ENCODE results near the gene CDH4. TPM values are rescaled to one million over a fixed set of nuclear protein-coding genes. Genes with fewer than 3 reads are reported as not detected.
A peak's percentile ranks its signal among the peaks of the same experiment; 100 is the strongest.
"Not testable (repeated sequence)": the region's sequence is repeated elsewhere in the genome, so short reads cannot be mapped to it uniquely, and the experiment has no call there.

The CDH4 gene
- total RNA-seq, 1 donor from 2014 or later, result 2.9 TPM

DNA sequence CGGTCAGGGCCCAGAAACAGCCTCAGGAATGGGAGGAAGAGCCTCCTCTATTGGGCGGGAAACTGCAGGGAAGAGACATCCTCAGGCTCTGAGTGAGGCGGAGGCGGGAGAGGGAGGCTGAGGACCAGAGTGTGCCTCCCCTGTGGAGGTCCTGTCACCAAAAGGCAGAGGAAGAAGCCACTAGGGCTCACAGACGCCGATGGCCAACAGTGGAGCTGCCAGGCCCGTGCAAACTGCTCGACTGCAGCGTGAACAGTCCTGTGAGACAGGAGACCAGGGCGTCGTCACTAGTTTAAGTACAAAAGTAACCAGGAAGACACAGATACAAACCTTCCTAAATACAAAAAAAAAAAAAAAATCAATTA lies 730.9 kb downstream of the CDH4 start:
- peaks cover 29% of the 10 kb centered on the region for H3K36me3 Mint-ChIP-seq
- no peaks in the 10 kb centered on the region for H3K9me3 Mint-ChIP-seq
- no peak for DNase-seq (ENCODE audit: low spot score)
- no peak overlapping the region for H3K27ac ChIP-seq
- peaks cover 2% of the 10 kb centered on the region for H3K27me3 Mint-ChIP-seq (ENCODE audit: insufficient read depth, low read depth)
- peaks cover 12% of the 10 kb centered on the region for H4K20me1 ChIP-seq (ENCODE audit: low read depth)
- H3K27ac Mint-ChIP-seq, result no peak overlapping the region
- H3K4me3 ChIP-seq, result no peak overlapping the region
- no peak overlapping the region for H2AFZ ChIP-seq (replicated peaks)
- H3K27me3 ChIP-seq, result no peaks in the 10 kb centered on the region
- no peaks in the 10 kb centered on the region for H3K36me3 ChIP-seq
- H3K4me1 Mint-ChIP-seq, result peaks cover 12% of the 10 kb centered on the region
- H3K4me1 ChIP-seq, result no peaks in the 10 kb centered on the region
- H3K4me3 Mint-ChIP-seq, result no peak overlapping the region
- H3K4me2 ChIP-seq, result no peak overlapping the region
- TF ChIP-seq CTCF (IDR thresholded peaks at IDR 0.05) (no peak), EZH2 (IDR thresholded peaks at IDR 0.05) (no peak), EZH2phosphoT487 (IDR thresholded peaks at IDR 0.05) (no peak)
- no peaks in the 10 kb centered on the region for H3K79me2 ChIP-seq (ENCODE audit: low read depth)
- H3F3A ChIP-seq (ENCODE audit: low read depth), result no peaks in the 10 kb centered on the region
- no peaks in the 10 kb centered on the region for H3K9me3 ChIP-seq (ENCODE audit: low read depth)
- no peak overlapping the region for H3K9ac ChIP-seq

GRCh38 chr20:61983965-61984364 lies 731.9 kb downstream of the CDH4 start:
- Histone ChIP-seq H3K4me1 (no peaks in the 10 kb centered on the region), H3K27ac (no peak overlapping the region), H4K20me1 (ENCODE audit: low read depth) (peaks cover 8% of the 10 kb centered on the region), H3K27me3 (no peaks in the 10 kb centered on the region), H3K79me2 (ENCODE audit: low read depth) (no peaks in the 10 kb centered on the region), H3K4me2 (no peak overlapping the region), H3K36me3 (no peaks in the 10 kb centered on the region), H3K9ac (no peak overlapping the region), H3K9me3 (ENCODE audit: low read depth) (no peaks in the 10 kb centered on the region), H3F3A (ENCODE audit: low read depth) (no peaks in the 10 kb centered on the region), H2AFZ (replicated peaks) (no peak overlapping the region), H3K4me3 (no peak overlapping the region)
- H3K9me3 Mint-ChIP-seq, result no peaks in the 10 kb centered on the region
- H3K4me1 Mint-ChIP-seq, result peaks cover 12% of the 10 kb centered on the region
- peak overlapping the region; percentile 36 for H3K27ac Mint-ChIP-seq
- no peak for DNase-seq (ENCODE audit: low spot score)
- peaks cover 33% of the 10 kb centered on the region for H3K36me3 Mint-ChIP-seq
- TF ChIP-seq CTCF (IDR thresholded peaks at IDR 0.05) (no peak), EZH2 (IDR thresholded peaks at IDR 0.05) (no peak), EZH2phosphoT487 (IDR thresholded peaks at IDR 0.05) (no peak)
- H3K4me3 Mint-ChIP-seq, result no peak overlapping the region
- H3K27me3 Mint-ChIP-seq (ENCODE audit: insufficient read depth, low read depth), result peaks cover 2% of the 10 kb centered on the region

GRCh38 chr20:61984431-61984830 lies 732.4 kb downstream of the CDH4 start:
- not testable (repeated sequence) for H3K27me3 ChIP-seq; H3K4me3 ChIP-seq; H3K9me3 Mint-ChIP-seq; H3K4me1 ChIP-seq; H3K79me2 ChIP-seq (ENCODE audit: low read depth); H2AFZ ChIP-seq (replicated peaks); H3K36me3 ChIP-seq; H3K4me3 Mint-ChIP-seq; H3F3A ChIP-seq (ENCODE audit: low read depth); H3K9me3 ChIP-seq (ENCODE audit: low read depth); H3K27me3 Mint-ChIP-seq (ENCODE audit: insufficient read depth, low read depth); H3K9ac ChIP-seq; H4K20me1 ChIP-seq (ENCODE audit: low read depth); H3K4me2 ChIP-seq; DNase-seq (ENCODE audit: low spot score); H3K27ac ChIP-seq
- peaks cover 33% of the 10 kb centered on the region for H3K36me3 Mint-ChIP-seq
- H3K4me1 Mint-ChIP-seq, result peaks cover 12% of the 10 kb centered on the region
- H3K27ac Mint-ChIP-seq, result peak overlapping the region; percentile 36

DNA sequence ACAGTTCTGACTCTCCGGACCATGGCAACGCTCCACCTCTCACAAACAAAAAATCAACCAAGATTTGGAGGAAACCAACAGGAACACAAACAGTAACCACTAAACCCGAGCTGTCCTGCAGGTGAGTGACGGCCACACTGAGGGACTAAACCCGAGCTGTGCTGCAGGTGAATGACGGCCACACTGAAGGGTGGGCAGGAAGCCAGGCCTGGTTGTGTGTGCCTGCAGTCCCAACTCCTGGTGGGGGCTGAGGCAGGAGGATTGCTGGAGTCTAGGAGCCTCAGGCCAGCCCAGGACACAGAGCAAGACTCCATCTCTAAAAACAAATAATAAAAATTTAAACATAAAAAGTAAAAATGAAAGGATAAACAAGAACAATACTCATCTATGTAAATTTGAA lies 733.0 kb downstream of the CDH4 start:
- H3K4me3 ChIP-seq, result no peak overlapping the region
- no peaks in the 10 kb centered on the region for H3F3A ChIP-seq (ENCODE audit: low read depth)
- H3K27ac ChIP-seq, result no peak overlapping the region
- no peak overlapping the region for H3K27ac Mint-ChIP-seq
- H4K20me1 ChIP-seq (ENCODE audit: low read depth), result peaks cover 7% of the 10 kb centered on the region
- no peak overlapping the region for H3K4me3 Mint-ChIP-seq
- H3K9me3 ChIP-seq (ENCODE audit: low read depth), result no peaks in the 10 kb centered on the region
- H3K79me2 ChIP-seq (ENCODE audit: low read depth), result no peaks in the 10 kb centered on the region
- TF ChIP-seq CTCF (IDR thresholded peaks at IDR 0.05), result no peak
- no peak for TF ChIP-seq EZH2phosphoT487 (IDR thresholded peaks at IDR 0.05)
- no peak for TF ChIP-seq EZH2 (IDR thresholded peaks at IDR 0.05)
- H3K36me3 ChIP-seq, result no peaks in the 10 kb centered on the region
- H3K9me3 Mint-ChIP-seq, result no peaks in the 10 kb centered on the region
- DNase-seq (ENCODE audit: low spot score), result no peak
- no peaks in the 10 kb centered on the region for H3K4me1 ChIP-seq
- peaks cover 2% of the 10 kb centered on the region for H3K27me3 Mint-ChIP-seq (ENCODE audit: insufficient read depth, low read depth)
- H3K27me3 ChIP-seq, result no peaks in the 10 kb centered on the region
- H2AFZ ChIP-seq (replicated peaks), result no peak overlapping the region
- H3K36me3 Mint-ChIP-seq, result peaks cover 38% of the 10 kb centered on the region
- peaks cover 12% of the 10 kb centered on the region for H3K4me1 Mint-ChIP-seq
- no peak overlapping the region for H3K9ac ChIP-seq
- no peak overlapping the region for H3K4me2 ChIP-seq

All from neural progenitor cell (in vitro differentiated cells).